K562 (cell line): ENCODE data around the gene NUDT12. TPM values are rescaled to one million over a fixed set of nuclear protein-coding genes. Genes with fewer than 3 reads are reported as not detected.

ENCODE experiments used
- ATAC-seq: fragments of 200-7000 bp; cut with Tn5 transposase; 3 replicates; pipeline ENCODE4 v1.9.1; 2020; ENCODE audit warnings: moderate library complexity
- BruUV-seq: library from RNA; stranded (reverse); fragments of 400-500 nt; replicated peaks from 2 replicates; lab custom pipeline; 2021; lab: Mats Ljungman, UMichigan
- CTCF ChIA-PET: fragments of 300-600 bp; formaldehyde crosslinking; extraction: SDS; loops from one replicate; lab custom pipeline; 2021; ENCODE audit warnings: low intra/inter-chr PET ratio; lab: Yijun Ruan, JAX
- POLR2A ChIA-PET: fragments of 300-600, 350-650 bp; sonication (Branson Sonifier 250); formaldehyde crosslinking; extraction: SDS; loops from one replicate; lab custom pipeline; 2021; ENCODE audit warnings: antibody characterized with exemption, inconsistent platforms; lab: Yijun Ruan, JAX
- DNase-seq, 4 experiments: peaks; one replicate each; pipeline versions ENCODE4 v3.0.0 to v3.0.0-alpha.2; 2011 to 2018; ENCODE audit warnings: low spot score in 3 of 4, mixed read lengths in 3 of 4; ENCODE audit errors: extremely low read depth in 1 of 4
- FAIRE-seq: peaks from 2 replicates; lab custom pipeline; 2011; peaks lifted over from hg19 to GRCh38; lab: Jason Lieb, UNC
- H2AFZ ChIP-seq: 2 replicates; pipeline ENCODE4 v1.6.0; 2011; ENCODE audit warnings: low read depth, low read length, control low read depth, inconsistent platforms
- H3K27ac ChIP-seq: fragments of 200-600 bp; 3 replicates; pipeline ENCODE4 v1.8.0; 2011; ENCODE audit warnings: low read depth, mild to moderate bottlenecking, control low read depth, inconsistent platforms, low read length, moderate library complexity, mixed read lengths; ENCODE audit errors: extremely low read depth
- H3K27me3 ChIP-seq, 2 experiments: fragments of 300-600 bp in 1 of 2; 2 replicates in 1 of 2; 3 replicates in 1 of 2; pipeline versions ENCODE4 v1.6.0 to v1.8.0; 2011; ENCODE audit warnings: inconsistent platforms in 2 of 2, low read length in 2 of 2, mild to moderate bottlenecking in 1 of 2, mixed read lengths in 1 of 2, moderate library complexity in 1 of 2; ENCODE audit not compliant: control insufficient read depth in 2 of 2, insufficient read depth in 2 of 2
- H3K36me3 ChIP-seq: fragments of 300-600 bp; 3 replicates; pipeline ENCODE4 v1.8.0; 2011; ENCODE audit warnings: mild to moderate bottlenecking, low read length, inconsistent platforms; ENCODE audit not compliant: control insufficient read depth, insufficient read depth
- H3K4me1 ChIP-seq, 2 experiments: fragments of 200-600 bp in 1 of 2; replicated peaks in 1 of 2; 2 replicates in 1 of 2; 3 replicates in 1 of 2; pipeline versions ENCODE4 v1.5.1 to v1.8.0; 2011; ENCODE audit warnings: inconsistent platforms in 2 of 2, low read length in 2 of 2, mild to moderate bottlenecking in 1 of 2, mixed read lengths in 1 of 2, moderate library complexity in 1 of 2; ENCODE audit not compliant: control insufficient read depth in 2 of 2, insufficient read depth in 2 of 2
- H3K4me2 ChIP-seq: 2 replicates; pipeline ENCODE4 v1.6.1; 2011; ENCODE audit warnings: low read length, control low read depth, inconsistent platforms, mixed read lengths; ENCODE audit not compliant: insufficient read depth
- H3K4me3 ChIP-seq: fragments of 200-600 bp; sonication (generic), shearing (Covaris generic); 2 replicates; pipeline ENCODE4 v1.5.1; 2016; ENCODE audit warnings: control low read depth, inconsistent platforms
- H3K79me2 ChIP-seq: fragments of 200-600 bp; 3 replicates; pipeline ENCODE4 v1.8.0; 2011; ENCODE audit warnings: low read length, inconsistent platforms; ENCODE audit not compliant: control insufficient read depth, insufficient read depth
- H3K9ac ChIP-seq, 2 experiments: 2 replicates each; pipeline versions ENCODE4 v1.6.0 to v1.6.1; 2011; ENCODE audit warnings: low read depth in 2 of 2, low read length in 2 of 2, control low read depth in 1 of 2, inconsistent platforms in 1 of 2, mild to moderate bottlenecking in 1 of 2, mixed read lengths in 1 of 2; ENCODE audit not compliant: insufficient read depth in 1 of 2
- H3K9me1 ChIP-seq: one replicate; pipeline ENCODE4 v1.6.0; 2011; ENCODE audit warnings: inconsistent platforms, mild to moderate bottlenecking, low read length, moderate library complexity; ENCODE audit not compliant: control insufficient read depth, insufficient read depth
- H3K9me3 ChIP-seq: replicated peaks from 2 replicates; pipeline ENCODE4 v1.5.1; 2011; ENCODE audit warnings: low read depth, low read length, inconsistent platforms; ENCODE audit not compliant: control insufficient read depth, insufficient read depth
- H4K20me1 ChIP-seq: replicated peaks from 2 replicates; pipeline ENCODE4 v1.6.1; 2011; ENCODE audit warnings: low read length, inconsistent platforms, mixed read lengths; ENCODE audit not compliant: control insufficient read depth, insufficient read depth
- CREBBP ChIP-seq: IDR thresholded peaks from one replicate; pipeline ENCODE4 v1.6.1; 2012; ENCODE audit warnings: low read depth, mild to moderate bottlenecking, control low read depth, inconsistent platforms, low read length
- ESRRA ChIP-seq: fragments of 450-650 bp; IDR thresholded peaks from 2 replicates; pipeline ENCODE4 v1.6.1; 2014; ENCODE audit warnings: low read depth, mild to moderate bottlenecking, moderate library complexity, borderline replicate concordance
- FOXO4 ChIP-seq: fragments of 450-650 bp; formaldehyde crosslinking; IDR thresholded peaks from 2 replicates; pipeline ENCODE4 v1.4.0; 2020; ENCODE audit warnings: mild to moderate bottlenecking, moderate library complexity
- GTF2E2 ChIP-seq: fragments of 200-800 bp; sonication (Bioruptor generic); IDR thresholded peaks from 2 replicates; pipeline ENCODE4 v1.6.1; 2016; ENCODE audit warnings: missing genetic modification characterization, missing compliant biosample characterization
- HNRNPL ChIP-seq: fragments of 200-400 bp; formaldehyde crosslinking; IDR thresholded peaks from 2 replicates; pipeline ENCODE4 v1.6.1; 2017; ENCODE audit warnings: low read depth, mild to moderate bottlenecking, low read length
- ILF3 ChIP-seq: fragments of 450-650 bp; IDR thresholded peaks from 2 replicates; pipeline ENCODE4 v1.6.1; 2018; ENCODE audit warnings: antibody characterized with exemption, mild to moderate bottlenecking, moderate library complexity, borderline replicate concordance
- MAZ ChIP-seq, 2 experiments: fragments of 450-650 bp in 1 of 2; sonication (generic) in 1 of 2; formaldehyde crosslinking; IDR thresholded peaks in 1 of 2; conservative IDR thresholded peaks in 1 of 2; 2 replicates each; pipeline versions ENCODE4 v1.4.0 to v1.5.0; 2020; ENCODE audit warnings: mild to moderate bottlenecking in 1 of 2, missing genetic modification reagents in 1 of 2
- NFIC ChIP-seq: fragments of 450-650 bp; IDR thresholded peaks from 2 replicates; pipeline ENCODE4 v1.6.1; 2017; ENCODE audit warnings: mild to moderate bottlenecking, inconsistent platforms
- WGBS: fragments of 100-300 bp; shearing (Covaris generic); methylation state at CpG from one replicate; pipeline ENCODE4 v1.1.6; 2016; ENCODE audit warnings: low coverage, mixed read lengths; ENCODE audit not compliant: insufficient coverage; ENCODE audit errors: missing lambda C conversion rate; 5-methylcytosine and 5-hydroxymethylcytosine counted together
- in situ Hi-C: fragments of 300-500 bp; cut with MboI; formaldehyde crosslinking; loops from 4 replicates; pipeline ENCODE4 v1.15.0; 2018; ENCODE audit warnings: inconsistent platforms, mixed read lengths
- intact Hi-C: fragments of 100-400 bp; cut with micrococcal nuclease; formaldehyde crosslinking; loops from 2 replicates; pipeline ENCODE4 v1.14.2; 2022
- polyA plus RNA-seq, 8 experiments: library from polyadenylated mRNA; depleted of rRNA in 4 of 8; stranded (reverse) in 5 of 8; unstranded in 3 of 8; fragments of >200 nt; fragmentation: Nextera tagmentation in 2 of 8; fragmentation: Illumina TruSeq in 1 of 8; extraction: Ambion mirVana in 2 of 8; extraction: Trizol in 1 of 8; gene quantifications; 2 replicates each; pipeline versions ENCODE4 v1.2.1 to v1.2.3, GENCODE V29; 2011 to 2014; ENCODE audit warnings: inconsistent platforms in 1 of 8, missing spikeins in 1 of 8
- total RNA-seq, 7 experiments: library from RNA; depleted of rRNA in 6 of 7; stranded (reverse); fragments of >200 nt in 6 of 7; fragmentation: Illumina TruSeq in 2 of 7; extraction: Trizol in 2 of 7; gene quantifications; 2 replicates each; pipeline versions ENCODE4 v1.2.1 to v1.2.3, GENCODE V29; 2011 to 2021; ENCODE audit warnings: low replicate concordance in 1 of 7
- TF ChIP-seq, protein P1 (sequence below): sonication (generic); formaldehyde crosslinking; IDR thresholded peaks from 2 replicates; pipeline ENCODE4 v1.8.0; 2023; ENCODE audit warnings: mild to moderate bottlenecking, missing genetic modification reagents
- TF ChIP-seq, protein P2 (sequence below): sonication (generic); formaldehyde crosslinking; IDR thresholded peaks from 2 replicates; pipeline ENCODE4 v1.8.1; 2023; ENCODE audit warnings: mild to moderate bottlenecking, missing genetic modification reagents
- TF ChIP-seq, protein P3 (sequence below): sonication (generic); formaldehyde crosslinking; IDR thresholded peaks from 2 replicates; pipeline ENCODE4 v1.8.1; 2023; ENCODE audit warnings: mild to moderate bottlenecking, missing genetic modification reagents

The NUDT12 gene
- total and polyA plus RNA-seq, 9 of the 15 experiments (the other 6 are each of a cell fraction or from before 2014, with no cell fraction given), result 10.9 to 27.2 (median 18.5) TPM

DNA sequence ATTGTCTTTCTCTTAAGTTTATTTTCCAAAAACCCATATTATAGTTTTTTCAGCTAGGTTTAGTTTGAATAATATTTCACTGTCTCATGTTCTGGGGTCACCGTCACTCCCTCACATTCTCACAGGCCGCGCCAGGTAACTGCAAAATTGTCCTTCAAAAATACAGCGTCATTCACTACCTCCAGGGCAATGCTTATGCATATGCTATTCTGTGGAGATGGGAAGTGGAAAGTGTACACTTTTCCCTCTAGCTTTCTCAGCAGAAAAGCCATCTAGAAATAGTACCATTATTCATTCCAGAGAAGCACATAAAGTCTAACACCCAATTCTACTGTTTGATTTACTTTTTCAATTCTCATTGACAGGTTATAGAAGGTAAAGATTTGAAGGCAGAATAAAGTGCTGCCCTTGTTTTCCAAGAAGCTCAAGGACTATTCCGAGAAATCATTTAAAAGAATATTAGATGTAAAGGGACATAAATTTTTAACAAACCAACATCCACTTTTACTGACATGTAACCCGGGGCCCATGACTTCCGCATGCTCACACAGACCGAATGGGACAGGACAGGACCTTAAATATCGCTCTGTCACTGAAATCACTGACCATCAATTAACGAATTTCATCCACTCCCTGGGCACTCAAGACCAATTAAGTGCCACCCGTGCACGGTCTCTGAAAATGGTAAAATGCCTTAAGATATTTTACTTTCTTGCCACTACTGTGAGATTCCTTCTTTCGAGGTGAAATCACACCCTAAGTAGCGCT is 720 bp downstream of the NUDT12 start:
- Histone ChIP-seq H3K9me3 (no peaks in the 10 kb centered on the region), H3K4me1 (peaks cover 0 to 7% of the 10 kb centered on the region in 2 experiments; a peak in 3 of 5 replicates), H3K9me1 (no peaks in the 10 kb centered on the region), H3K9ac (peak overlapping the region; percentile 77 to 91), H3K79me2 (peaks cover 17% of the 10 kb centered on the region), H3K36me3 (peaks cover 6% of the 10 kb centered on the region; the same call in 2 of the 3 replicates), H2AFZ (peak overlapping the region; percentile 99), H3K27me3 (no peaks in the 10 kb centered on the region), H3K4me3 (peak overlapping the region; percentile 85), H3K27ac (peak overlapping the region; percentile 91), H4K20me1 (no peaks in the 10 kb centered on the region), H3K4me2 (peak overlapping the region; percentile 86)
- WGBS, result 3% methylated on average over 14 of the region's 14 CpGs
- intact Hi-C loops (loop anchor here (10.0 kb wide), 1 partner anchor 307 kb away; the partner anchor contains the start of gene MACIR), in situ Hi-C loops (no loop called here)
- ChIA-PET POLR2A (no interaction called here), CTCF (no interaction called here)
- BruUV-seq, result TSS peak; percentile 83
- ATAC-seq, result peak; percentile 80
- FAIRE-seq, result no peak
- peak; percentile 8 to 61 (median 24) for DNase-seq
- TF ChIP-seq CREBBP (no peak), FOXO4 (CRISPR knock-in tag) (no peak), GTF2E2 (tag) (0 out of 2 replicates have a peak, but pooled peaks have one; percentile 11), NFIC (no peak), MAZ (CRISPR knock-in tag; conservative IDR thresholded peaks at IDR 0.05 in 1 of 2, IDR thresholded peaks at IDR 0.05 in 1 of 2) (0 out of 4 replicates have a peak, but pooled peaks of 1 of the 2 experiments have one; percentile 2), ILF3 (no peak), ESRRA (no peak), HNRNPL (no peak)
- TF ChIP-seq, protein P1, sequence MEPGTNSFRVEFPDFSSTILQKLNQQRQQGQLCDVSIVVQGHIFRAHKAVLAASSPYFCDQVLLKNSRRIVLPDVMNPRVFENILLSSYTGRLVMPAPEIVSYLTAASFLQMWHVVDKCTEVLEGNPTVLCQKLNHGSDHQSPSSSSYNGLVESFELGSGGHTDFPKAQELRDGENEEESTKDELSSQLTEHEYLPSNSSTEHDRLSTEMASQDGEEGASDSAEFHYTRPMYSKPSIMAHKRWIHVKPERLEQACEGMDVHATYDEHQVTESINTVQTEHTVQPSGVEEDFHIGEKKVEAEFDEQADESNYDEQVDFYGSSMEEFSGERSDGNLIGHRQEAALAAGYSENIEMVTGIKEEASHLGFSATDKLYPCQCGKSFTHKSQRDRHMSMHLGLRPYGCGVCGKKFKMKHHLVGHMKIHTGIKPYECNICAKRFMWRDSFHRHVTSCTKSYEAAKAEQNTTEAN, result no peak
- TF ChIP-seq, protein P2, sequence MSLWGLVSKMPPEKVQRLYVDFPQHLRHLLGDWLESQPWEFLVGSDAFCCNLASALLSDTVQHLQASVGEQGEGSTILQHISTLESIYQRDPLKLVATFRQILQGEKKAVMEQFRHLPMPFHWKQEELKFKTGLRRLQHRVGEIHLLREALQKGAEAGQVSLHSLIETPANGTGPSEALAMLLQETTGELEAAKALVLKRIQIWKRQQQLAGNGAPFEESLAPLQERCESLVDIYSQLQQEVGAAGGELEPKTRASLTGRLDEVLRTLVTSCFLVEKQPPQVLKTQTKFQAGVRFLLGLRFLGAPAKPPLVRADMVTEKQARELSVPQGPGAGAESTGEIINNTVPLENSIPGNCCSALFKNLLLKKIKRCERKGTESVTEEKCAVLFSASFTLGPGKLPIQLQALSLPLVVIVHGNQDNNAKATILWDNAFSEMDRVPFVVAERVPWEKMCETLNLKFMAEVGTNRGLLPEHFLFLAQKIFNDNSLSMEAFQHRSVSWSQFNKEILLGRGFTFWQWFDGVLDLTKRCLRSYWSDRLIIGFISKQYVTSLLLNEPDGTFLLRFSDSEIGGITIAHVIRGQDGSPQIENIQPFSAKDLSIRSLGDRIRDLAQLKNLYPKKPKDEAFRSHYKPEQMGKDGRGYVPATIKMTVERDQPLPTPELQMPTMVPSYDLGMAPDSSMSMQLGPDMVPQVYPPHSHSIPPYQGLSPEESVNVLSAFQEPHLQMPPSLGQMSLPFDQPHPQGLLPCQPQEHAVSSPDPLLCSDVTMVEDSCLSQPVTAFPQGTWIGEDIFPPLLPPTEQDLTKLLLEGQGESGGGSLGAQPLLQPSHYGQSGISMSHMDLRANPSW (CRISPR knock-in tag), result no peak
- TF ChIP-seq, protein P3, sequence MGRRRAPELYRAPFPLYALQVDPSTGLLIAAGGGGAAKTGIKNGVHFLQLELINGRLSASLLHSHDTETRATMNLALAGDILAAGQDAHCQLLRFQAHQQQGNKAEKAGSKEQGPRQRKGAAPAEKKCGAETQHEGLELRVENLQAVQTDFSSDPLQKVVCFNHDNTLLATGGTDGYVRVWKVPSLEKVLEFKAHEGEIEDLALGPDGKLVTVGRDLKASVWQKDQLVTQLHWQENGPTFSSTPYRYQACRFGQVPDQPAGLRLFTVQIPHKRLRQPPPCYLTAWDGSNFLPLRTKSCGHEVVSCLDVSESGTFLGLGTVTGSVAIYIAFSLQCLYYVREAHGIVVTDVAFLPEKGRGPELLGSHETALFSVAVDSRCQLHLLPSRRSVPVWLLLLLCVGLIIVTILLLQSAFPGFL, result no peak
